IMR-90 (cell line): ENCODE results near the gene NOS3. TPM values are rescaled to one million over a fixed set of nuclear protein-coding genes. Genes with fewer than 3 reads are reported as not detected.

Experiments used
- ATAC-seq: fragments of 200-7000 bp; cut with Tn5 transposase; 2 replicates; pipeline ENCODE4 v1.9.1; 2020; ENCODE audit warnings: low read depth, mild to moderate bottlenecking, moderate library complexity
- BruUV-seq: library from RNA; stranded (reverse); fragments of 400-500 nt; replicated peaks from 2 replicates; lab custom pipeline; 2021; lab: Mats Ljungman, UMichigan
- CTCF ChIA-PET: fragments of 300-600 bp; formaldehyde crosslinking; extraction: SDS; loops from one replicate; lab custom pipeline; 2021; ENCODE audit warnings: antibody characterized with exemption; lab: Yijun Ruan, JAX
- POLR2A ChIA-PET: fragments of 300-600 bp; sonication (Branson Sonifier 250); formaldehyde crosslinking; loops from one replicate; lab custom pipeline; 2022; ENCODE audit warnings: antibody characterized with exemption; ENCODE audit not compliant: unreplicated experiment; lab: Charles Lee
- DNase-seq: peaks from one replicate; pipeline ENCODE4 v3.0.0; 2013
- H2AFZ ChIP-seq: replicated peaks from 2 replicates; pipeline ENCODE3; 2013; ENCODE audit warnings: low read length, mild to moderate bottlenecking; ENCODE audit not compliant: poor library complexity
- H2AK5ac ChIP-seq: 2 replicates; pipeline ENCODE4 v1.6.1; 2013; ENCODE audit warnings: low read depth, low read length, inconsistent platforms
- H2AK9ac ChIP-seq: replicated peaks from 2 replicates; pipeline ENCODE3; 2013; ENCODE audit warnings: mild to moderate bottlenecking, low read depth, low read length, moderate library complexity; ENCODE audit not compliant: poor library complexity
- H2BK120ac ChIP-seq: 2 replicates; pipeline ENCODE4 v1.6.1; 2013; ENCODE audit warnings: low read depth, low read length, inconsistent platforms
- H2BK15ac ChIP-seq: 3 replicates; pipeline ENCODE4 v1.6.1; 2013; ENCODE audit warnings: low read depth, low read length, inconsistent platforms
- H2BK20ac ChIP-seq: 2 replicates; pipeline ENCODE4 v1.6.1; 2013; ENCODE audit warnings: low read depth, mild to moderate bottlenecking, inconsistent platforms, low read length, moderate library complexity
- H2BK5ac ChIP-seq: 2 replicates; pipeline ENCODE4 v1.6.1; 2013; ENCODE audit warnings: mild to moderate bottlenecking, low read depth, low read length, inconsistent platforms; ENCODE audit not compliant: poor library complexity, severe bottlenecking
- H3K14ac ChIP-seq: replicated peaks from 2 replicates; pipeline ENCODE4 v1.6.1; 2013; ENCODE audit warnings: low read depth, low read length, inconsistent platforms
- H3K18ac ChIP-seq: 2 replicates; pipeline ENCODE4 v1.6.1; 2013; ENCODE audit warnings: low read depth, low read length, control low read depth
- H3K23ac ChIP-seq: 2 replicates; pipeline ENCODE4 v1.6.1; 2013; ENCODE audit warnings: low read depth, low read length, inconsistent platforms
- H3K27ac ChIP-seq: 2 replicates; pipeline ENCODE4 v1.5.1; 2013; ENCODE audit warnings: mild to moderate bottlenecking, control low read depth, low read length; ENCODE audit not compliant: insufficient read depth
- H3K27me3 ChIP-seq: 2 replicates; pipeline ENCODE4 v1.6.1; 2013; ENCODE audit warnings: low read length; ENCODE audit not compliant: control insufficient read depth, insufficient read depth
- H3K36me3 ChIP-seq: 2 replicates; pipeline ENCODE4 v1.6.1; 2013; ENCODE audit warnings: low read length, mixed read lengths; ENCODE audit not compliant: control insufficient read depth, insufficient read depth
- H3K4ac ChIP-seq: 2 replicates; pipeline ENCODE4 v1.6.1; 2013; ENCODE audit warnings: low read depth, low read length, inconsistent platforms
- H3K4me1 ChIP-seq: 2 replicates; pipeline ENCODE4 v1.6.1; 2013; ENCODE audit warnings: low read length, mixed read lengths; ENCODE audit not compliant: control insufficient read depth, insufficient read depth
- H3K4me2 ChIP-seq: 2 replicates; pipeline ENCODE4 v1.6.1; 2013; ENCODE audit warnings: low read depth, mild to moderate bottlenecking, control low read depth, low read length, moderate library complexity
- H3K4me3 ChIP-seq: 2 replicates; pipeline ENCODE4 v1.5.1; 2013; ENCODE audit warnings: low read depth, mild to moderate bottlenecking, control low read depth, low read length, moderate library complexity; ENCODE audit not compliant: insufficient read depth
- H3K56ac ChIP-seq: 2 replicates; pipeline ENCODE4 v1.6.1; 2013; ENCODE audit warnings: low read length, inconsistent platforms; ENCODE audit not compliant: insufficient read depth; ENCODE audit errors: extremely low read depth
- H3K79me1 ChIP-seq, 2 experiments: 2 replicates each; pipeline ENCODE4 v1.6.1; 2013; ENCODE audit warnings: low read length in 2 of 2, inconsistent platforms in 1 of 2, low read depth in 1 of 2
- H3K9ac ChIP-seq: 2 replicates; pipeline ENCODE4 v1.6.1; 2013; ENCODE audit warnings: low read depth, low read length, control low read depth
- H3K9me1 ChIP-seq: 2 replicates; pipeline ENCODE4 v1.6.1; 2013; ENCODE audit warnings: low read length, inconsistent platforms; ENCODE audit not compliant: insufficient read depth
- H3K9me3 ChIP-seq: 2 replicates; pipeline ENCODE4 v1.6.1; 2013; ENCODE audit warnings: low read length; ENCODE audit not compliant: control insufficient read depth, insufficient read depth
- H4K20me1 ChIP-seq: 2 replicates; pipeline ENCODE4 v1.6.1; 2013; ENCODE audit warnings: low read length, inconsistent platforms; ENCODE audit not compliant: insufficient read depth
- H4K5ac ChIP-seq: 2 replicates; pipeline ENCODE4 v1.6.1; 2013; ENCODE audit warnings: mild to moderate bottlenecking, low read depth, low read length, control low read depth
- H4K8ac ChIP-seq, 2 experiments: 2 replicates each; pipeline ENCODE4 v1.6.1; 2013; ENCODE audit warnings: low read depth in 2 of 2, low read length in 2 of 2, control low read depth in 1 of 2, inconsistent platforms in 1 of 2
- H4K91ac ChIP-seq: 2 replicates; pipeline ENCODE4 v1.6.1; 2013; ENCODE audit warnings: low read depth, low read length, inconsistent platforms; ENCODE audit not compliant: insufficient read depth
- BHLHE40 ChIP-seq: fragments of 150-350 bp; IDR thresholded peaks from 2 replicates; pipeline ENCODE4 v1.6.1; 2016; ENCODE audit warnings: mild to moderate bottlenecking, low read depth, low read length
- CEBPB ChIP-seq: IDR thresholded peaks from 2 replicates; pipeline ENCODE4 v1.6.1; 2012; ENCODE audit warnings: low read depth, low read length, improper control_type of control experiment
- CHD1 ChIP-seq: IDR thresholded peaks from 2 replicates; pipeline ENCODE4 v1.6.1; 2012; ENCODE audit warnings: low read depth, low read length, improper control_type of control experiment
- MAFK ChIP-seq: IDR thresholded peaks from 2 replicates; pipeline ENCODE4 v1.6.1; 2012; ENCODE audit warnings: low read depth, low read length, improper control_type of control experiment
- MAZ ChIP-seq: IDR thresholded peaks from 2 replicates; pipeline ENCODE4 v1.6.1; 2012; ENCODE audit warnings: low read depth, mild to moderate bottlenecking, low read length, improper control_type of control experiment, moderate library complexity, borderline replicate concordance
- MXI1 ChIP-seq: IDR thresholded peaks from 2 replicates; pipeline ENCODE4 v1.6.1; 2012; ENCODE audit warnings: low read depth, mild to moderate bottlenecking, low read length, moderate library complexity, borderline replicate concordance
- NFE2L2 ChIP-seq: fragments of 150-350 bp; IDR thresholded peaks from 2 replicates; pipeline ENCODE4 v1.6.1; 2016; ENCODE audit warnings: low read depth, mild to moderate bottlenecking, low read length
- POLR2A ChIP-seq: IDR thresholded peaks from 2 replicates; pipeline ENCODE4 v1.6.1; 2012; ENCODE audit warnings: mild to moderate bottlenecking, low read depth, low read length
- RAD21 ChIP-seq: IDR thresholded peaks from 2 replicates; pipeline ENCODE4 v1.6.1; 2012; ENCODE audit warnings: low read length, improper control_type of control experiment
- RCOR1 ChIP-seq: IDR thresholded peaks from 2 replicates; pipeline ENCODE4 v1.6.1; 2012; ENCODE audit warnings: mild to moderate bottlenecking, low read length, improper control_type of control experiment; ENCODE audit not compliant: insufficient replicate concordance
- RFX5 ChIP-seq: IDR thresholded peaks from 2 replicates; pipeline ENCODE4 v1.8.0; 2012; ENCODE audit warnings: low read depth, mild to moderate bottlenecking, low read length, moderate library complexity
- SMC3 ChIP-seq: fragments of 150-350 bp; IDR thresholded peaks from 2 replicates; pipeline ENCODE4 v1.6.1; 2016; ENCODE audit warnings: low read depth, mild to moderate bottlenecking, antibody characterized with exemption, low read length, moderate library complexity
- WGBS, 2 experiments: methylation state at CpG; one replicate each; pipeline versions ENCODE4 v1.1.5 to v1.1.7; 2013; ENCODE audit warnings: missing lambda C conversion rate in 2 of 2; ENCODE audit not compliant: insufficient read length in 1 of 2; ENCODE audit errors: extremely low coverage in 2 of 2; 5-methylcytosine and 5-hydroxymethylcytosine counted together
- dilution Hi-C: fragments of 300-500 bp; cut with HindIII; formaldehyde crosslinking; loops from one replicate; pipeline ENCODE4 v1.14.3; 2018; ENCODE audit warnings: low sequenced_read_pairs; ENCODE audit not compliant: unreplicated experiment
- in situ Hi-C: fragments of 300-500 bp; cut with MboI; formaldehyde crosslinking; loops from 3 replicates; pipeline ENCODE4 v1.14.3; 2019; ENCODE audit warnings: low sequenced_read_pairs, inconsistent platforms, mixed read lengths
- intact Hi-C: fragments of 100-400 bp; cut with micrococcal nuclease; formaldehyde crosslinking; loops from 2 replicates; pipeline ENCODE4 v1.10.0; 2022
- polyA plus RNA-seq, 3 experiments: library from polyadenylated mRNA; depleted of rRNA; stranded (reverse); fragments of >200 nt; gene quantifications; 2 replicates each; pipeline ENCODE4 v1.2.3, GENCODE V29; 2012; ENCODE audit warnings: low replicate concordance in 1 of 3
- total RNA-seq: library from RNA; depleted of rRNA; stranded (reverse); fragments of >200 nt; gene quantifications from 2 replicates; pipeline ENCODE4 v1.2.3, GENCODE V29; 2012
- TF ChIP-seq, protein P1 (sequence below): fragments of 150-350 bp; IDR thresholded peaks from 2 replicates; pipeline ENCODE4 v1.6.1; 2017; ENCODE audit warnings: mild to moderate bottlenecking, antibody characterized with exemption, low read length, low read depth

NOS3 gene
- total and polyA plus RNA-seq, 2 of the 4 experiments (the other 2 are of a cell fraction): 0.72 to 2.0 TPM

DNA sequence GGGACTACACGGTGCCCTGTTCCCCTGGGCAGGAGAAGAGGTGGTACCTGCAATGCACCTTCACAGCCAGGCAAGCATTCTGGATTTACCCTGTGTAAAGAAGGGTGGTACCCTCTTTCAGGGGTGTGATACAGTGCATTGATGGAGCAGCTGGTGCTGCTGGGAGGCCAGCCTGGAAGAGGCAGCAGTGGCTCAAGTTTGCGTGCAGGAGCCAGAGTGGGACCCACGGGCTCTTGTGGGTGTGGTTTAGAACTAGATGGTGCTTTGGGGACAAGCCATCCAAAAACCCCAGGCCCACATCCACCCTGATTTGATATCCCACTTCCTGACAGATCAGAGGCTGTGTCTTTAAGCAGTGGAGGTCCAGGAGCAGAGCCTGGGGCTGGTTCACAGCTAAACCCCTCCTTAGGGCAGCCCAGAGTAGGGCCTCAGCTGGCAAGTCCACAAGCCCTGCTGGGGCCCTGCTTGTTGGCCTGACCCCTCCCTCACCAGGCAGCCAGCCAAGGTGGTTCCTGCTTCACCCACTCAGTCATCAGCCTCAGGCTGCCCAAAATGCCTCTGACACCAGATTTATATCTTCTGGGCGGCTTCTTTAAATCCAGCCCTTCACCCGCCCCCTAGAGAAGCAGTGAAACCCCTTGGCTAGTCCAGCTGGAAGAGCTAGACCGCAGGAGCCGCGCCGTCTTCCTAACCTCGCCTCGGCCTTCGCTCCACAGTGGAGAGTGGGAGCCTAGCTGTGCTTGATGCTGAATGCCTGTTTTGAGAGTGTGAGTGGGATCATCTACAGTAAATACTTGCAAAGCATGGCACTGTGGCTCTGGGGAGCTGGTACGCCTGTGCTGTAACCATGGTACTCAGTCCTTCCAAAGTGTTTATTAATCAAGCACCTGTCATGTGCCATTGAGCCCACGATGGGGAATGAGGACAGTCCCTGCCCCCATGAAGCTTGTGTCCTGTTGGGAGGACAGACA, 56.1 kb downstream of the NOS3 start:
- Histone ChIP-seq H4K8ac (no peak overlapping the region), H3K23ac (no peak overlapping the region), H2BK20ac (no peak overlapping the region), H3K18ac (no peak overlapping the region), H4K5ac (no peak overlapping the region), H3K56ac (no peak overlapping the region), H3K27ac (peak overlapping the region; percentile 11; the same call in 1 of the 2 replicates), H2AK9ac (peak overlapping the region; percentile 82), H2AK5ac (0 out of 2 replicates have a peak overlapping the region, but pooled peaks have one; percentile 8), H3K4me3 (no peak overlapping the region), H2BK5ac (no peak overlapping the region), H3K36me3 (peaks cover 11% of the 10 kb centered on the region; the same call in 1 of the 2 replicates), H4K91ac (no peak overlapping the region), H3K9ac (no peak overlapping the region), H2AFZ (peak overlapping the region; percentile 68), H3K9me3 (no peaks in the 10 kb centered on the region), H2BK15ac (no peak overlapping the region), H3K27me3 (no peaks in the 10 kb centered on the region; the same call in 1 of the 2 replicates), H3K4me1 (peaks cover 11% of the 10 kb centered on the region; the same call in 1 of the 2 replicates), H2BK120ac (no peak overlapping the region), H4K20me1 (peaks cover 18% of the 10 kb centered on the region), H3K14ac (no peak overlapping the region), H3K4ac (no peak overlapping the region), H3K9me1 (peaks cover 6% of the 10 kb centered on the region; the same call in 1 of the 2 replicates), H3K4me2 (peak overlapping the region; percentile 13; the same call in 1 of the 2 replicates), H3K79me1 (no peaks in the 10 kb centered on the region)
- WGBS, 2 experiments: no CpG with 5 or more reads among the region's 14 CpGs
- CTCF ChIA-PET: interaction anchor here (0.9 kb wide), 1 partner anchor 19 kb away, joined by 3 read pairs; the partner anchor contains the start of gene ABCB8
- intact Hi-C loops: no loop called here
- TF ChIP-seq BHLHE40: no peak
- TF ChIP-seq CEBPB: no peak
- TF ChIP-seq MAFK: no peak
- TF ChIP-seq RFX5: no peak
- no peak for TF ChIP-seq MXI1
- TF ChIP-seq, protein P1, sequence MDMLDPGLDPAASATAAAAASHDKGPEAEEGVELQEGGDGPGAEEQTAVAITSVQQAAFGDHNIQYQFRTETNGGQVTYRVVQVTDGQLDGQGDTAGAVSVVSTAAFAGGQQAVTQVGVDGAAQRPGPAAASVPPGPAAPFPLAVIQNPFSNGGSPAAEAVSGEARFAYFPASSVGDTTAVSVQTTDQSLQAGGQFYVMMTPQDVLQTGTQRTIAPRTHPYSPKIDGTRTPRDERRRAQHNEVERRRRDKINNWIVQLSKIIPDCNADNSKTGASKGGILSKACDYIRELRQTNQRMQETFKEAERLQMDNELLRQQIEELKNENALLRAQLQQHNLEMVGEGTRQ: no peak
- TF ChIP-seq RAD21: no peak
- TF ChIP-seq POLR2A: no peak
- no peak for TF ChIP-seq MAZ
- no peak for TF ChIP-seq SMC3
- no peak for TF ChIP-seq RCOR1
- no peak for TF ChIP-seq NFE2L2
- TF ChIP-seq CHD1: no peak
- peak; percentile 56 for ATAC-seq
- POLR2A ChIA-PET: no interaction called here
- DNase-seq: peak; percentile 66
- BruUV-seq: no TSS peak
- in situ Hi-C loops: no loop called here
- dilution Hi-C loops: no loop called here
